Keratinocyte (primary cell): ENCODE results near the gene PTPRN2.

Experiments used
- CTCF ChIP-seq, 3 experiments: IDR thresholded peaks in 1 of 3; conservative IDR thresholded peaks in 1 of 3; optimal IDR thresholded peaks in 1 of 3; 2 replicates in 2 of 3; 3 replicates in 1 of 3; pipeline versions ENCODE3 to v1.5.1; 2011; ENCODE audit warnings: low read length in 3 of 3, mild to moderate bottlenecking in 3 of 3, moderate library complexity in 2 of 3, control low read depth in 1 of 3, inconsistent platforms in 1 of 3; ENCODE audit not compliant: insufficient read depth in 2 of 3; ENCODE audit errors: extremely low read depth in 1 of 3
- EZH2 ChIP-seq: IDR thresholded peaks from one replicate; pipeline ENCODE4 v1.6.1; 2012; ENCODE audit warnings: inconsistent platforms, mild to moderate bottlenecking, low read length, moderate library complexity

DNA sequence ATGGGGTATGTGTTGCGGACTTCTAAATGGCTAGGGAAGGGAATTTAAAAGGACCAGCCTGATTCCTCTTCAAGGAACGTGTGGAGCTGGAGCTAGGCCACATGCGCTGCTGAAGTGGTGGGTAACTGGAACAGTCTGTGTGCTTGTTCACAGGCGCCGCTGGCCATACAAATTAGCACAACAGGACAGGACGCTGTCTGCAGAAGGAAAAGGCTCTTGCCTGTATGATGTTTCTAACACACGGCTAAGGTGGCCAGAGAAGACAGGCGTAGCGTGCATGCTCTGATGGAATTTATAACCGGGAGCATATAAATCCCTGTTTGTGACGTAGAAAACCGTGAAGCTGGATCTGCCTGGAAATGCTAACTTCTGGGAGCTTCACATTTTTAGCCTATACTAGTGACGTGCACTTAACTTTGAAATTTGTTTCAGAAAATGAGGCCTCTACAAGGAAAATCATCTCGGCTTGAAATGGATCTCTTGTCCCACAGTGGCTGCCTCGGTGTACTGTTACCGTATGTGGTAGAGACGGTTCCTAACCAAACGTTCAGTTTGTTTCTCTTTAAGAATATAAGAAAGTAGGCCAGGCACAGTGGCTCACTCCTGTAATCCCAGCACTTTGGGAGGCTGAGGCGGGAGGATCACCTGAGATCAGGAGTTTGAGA, 569.4 kb downstream of the PTPRN2 start:
- TF ChIP-seq CTCF (optimal IDR thresholded peaks at IDR 0.05 in 1 of 3, IDR thresholded peaks at IDR 0.05 in 1 of 3, conservative IDR thresholded peaks at IDR 0.05 in 1 of 3; ENCODE audit: extremely low read depth in 1 of 3, insufficient read depth in 2 of 3, low read length in 3 of 3), result no peak
- no peak for TF ChIP-seq EZH2
